Measurements from ENCODE around the gene GRB7.
"Not testable (repeated sequence)": the region's sequence is repeated elsewhere in the genome, so short reads cannot be mapped to it uniquely, and the experiment has no call there.

Gene GRB7

DNA sequence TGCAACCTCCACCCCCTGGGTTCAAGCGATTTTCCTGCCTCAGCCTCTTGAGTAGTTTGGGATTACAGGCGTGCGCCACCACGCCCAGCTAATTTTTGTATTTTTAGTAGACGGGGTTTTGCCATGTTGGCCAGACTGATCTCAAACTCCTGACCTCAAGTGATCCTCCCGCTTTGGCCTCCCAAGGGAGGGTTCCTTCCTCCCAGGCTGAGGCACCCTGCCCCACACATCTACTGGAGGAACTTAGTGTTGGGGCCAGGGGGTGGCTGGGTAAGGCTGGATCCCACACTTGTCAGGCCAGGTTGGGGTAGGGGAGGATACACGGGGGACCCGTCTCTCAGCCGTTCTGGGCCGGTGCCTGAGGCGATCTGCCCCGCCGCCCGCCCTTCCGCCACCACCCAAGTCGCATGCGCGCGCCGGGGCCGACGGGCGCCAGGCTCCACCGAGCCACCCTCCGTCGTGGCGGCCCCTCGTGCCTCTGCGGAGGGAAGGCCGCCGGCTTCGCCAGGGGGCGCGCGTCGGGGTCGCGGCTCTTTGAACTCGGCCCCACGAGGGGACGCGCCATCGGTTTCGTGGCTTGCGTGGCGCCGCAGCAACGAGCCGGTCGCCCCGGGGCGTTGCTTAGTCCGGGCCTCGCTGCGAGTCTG is 15.9 kb downstream of the GRB7 start:
- peak in 1 of 2 experiments; percentile 78 for DNase-seq

- peak; percentile 80 to 95 for DNase-seq
These were observed 16.6 kb downstream of the GRB7 start for GRCh38 chr17:39754161-39754957.

DNA sequence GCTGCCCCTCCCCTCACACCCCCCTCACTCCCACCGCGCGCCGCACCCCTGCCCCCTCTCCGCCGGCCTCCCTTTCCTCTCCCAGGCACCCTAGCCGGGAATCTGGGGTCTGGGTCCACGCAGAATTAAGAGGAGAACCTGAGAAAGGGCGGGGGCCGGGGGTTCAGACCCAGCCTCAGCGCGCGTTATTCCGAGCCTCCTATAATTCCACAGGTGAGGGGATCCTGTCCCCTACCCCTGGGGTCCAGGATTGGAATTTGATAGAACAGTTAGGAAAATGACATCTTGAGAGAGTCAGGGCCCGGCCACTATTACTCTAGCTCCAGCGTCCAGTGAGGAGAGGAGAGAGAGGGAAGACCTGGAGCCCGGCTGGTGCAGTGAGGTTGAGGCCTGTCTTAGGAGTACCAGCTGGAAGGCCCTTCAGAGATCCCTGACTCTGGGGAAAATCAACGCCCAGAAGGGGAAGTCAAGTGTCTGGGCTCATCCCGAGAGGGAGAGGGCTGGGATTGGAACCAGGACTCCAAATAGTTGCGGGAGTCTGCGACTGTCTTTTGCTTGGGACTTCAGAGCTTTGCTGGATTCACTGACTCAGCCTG is 17.3 kb downstream of the GRB7 start:
- no peak for DNase-seq

- DNase-seq: no peak
These were observed 18.0 kb downstream of the GRB7 start for GRCh38 chr17:39755554-39756379.

GRCh38 chr17:39756380-39757079 is 18.8 kb downstream of the GRB7 start:
- DNase-seq: no peak

- DNase-seq: no peak
These were observed 19.5 kb downstream of the GRB7 start for GRCh38 chr17:39757176-39757662.

DNA sequence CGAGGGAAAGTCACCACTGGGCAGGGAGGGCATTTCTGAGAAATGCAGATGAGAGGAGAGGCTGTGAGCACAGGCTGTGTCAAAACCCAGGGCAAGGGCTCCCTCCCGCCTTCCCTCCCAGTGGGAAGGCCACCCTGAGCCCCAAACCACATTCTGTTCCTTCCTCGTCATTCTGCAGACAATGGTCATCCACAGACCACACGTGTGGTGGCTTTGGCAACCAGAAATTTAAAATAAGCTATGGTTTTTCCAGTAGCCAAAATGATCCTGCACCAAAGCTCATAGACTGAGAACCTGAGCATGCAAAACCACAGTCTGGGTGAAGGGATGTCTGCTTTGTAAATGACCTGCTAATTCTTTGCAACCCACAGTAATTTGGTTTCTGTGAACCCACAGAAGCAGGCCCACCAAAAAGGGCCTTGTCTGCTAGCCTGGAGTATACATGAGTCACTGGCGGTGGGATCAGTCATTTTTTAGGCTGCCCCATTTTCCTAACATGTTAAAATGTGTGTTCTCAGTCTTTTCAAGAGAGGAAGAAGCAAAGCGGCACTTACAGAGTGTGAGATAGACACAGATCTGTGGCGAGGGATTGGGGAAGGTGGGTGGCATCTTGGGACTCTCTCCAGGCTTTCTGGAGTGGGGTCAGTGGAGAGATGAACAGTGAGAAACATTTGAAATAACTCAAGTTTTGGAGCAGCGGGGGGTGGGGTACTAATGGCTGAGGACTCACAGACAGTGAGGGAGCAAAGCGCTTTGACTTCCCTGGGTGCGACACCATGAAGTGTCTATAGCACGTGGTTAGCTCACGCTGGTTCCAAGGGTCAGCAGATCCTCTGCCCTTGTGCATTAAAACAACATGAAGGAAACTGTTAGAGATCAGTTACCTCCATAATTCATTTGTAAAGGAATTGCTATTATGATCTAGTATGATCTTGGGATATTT is 20.5 kb downstream of the GRB7 start:
- DNase-seq: no peak

DNA sequence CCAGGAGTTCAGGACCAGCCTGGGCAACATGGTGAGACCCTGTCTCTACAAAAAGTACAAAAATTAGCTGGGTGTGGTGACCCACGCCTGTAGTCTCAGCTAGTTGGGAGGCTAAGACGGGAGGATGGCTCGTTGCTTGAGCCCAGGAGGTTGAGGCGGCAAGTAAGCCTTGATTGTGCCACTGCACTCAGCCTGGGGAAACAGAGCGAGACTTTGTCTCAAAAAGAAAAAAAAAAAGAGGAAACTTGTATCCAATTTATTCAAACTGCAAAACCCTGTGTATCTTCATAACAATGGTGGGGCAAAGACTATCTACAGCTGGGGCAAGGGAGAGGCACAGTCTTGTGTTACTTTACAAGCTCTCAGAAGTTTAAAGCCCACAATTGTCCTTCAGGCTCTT is 21.5 kb downstream of the GRB7 start:
- no peak for DNase-seq

- no peak for DNase-seq
These were observed 24.2 kb downstream of the GRB7 start for GRCh38 chr17:39761861-39762496.

DNA sequence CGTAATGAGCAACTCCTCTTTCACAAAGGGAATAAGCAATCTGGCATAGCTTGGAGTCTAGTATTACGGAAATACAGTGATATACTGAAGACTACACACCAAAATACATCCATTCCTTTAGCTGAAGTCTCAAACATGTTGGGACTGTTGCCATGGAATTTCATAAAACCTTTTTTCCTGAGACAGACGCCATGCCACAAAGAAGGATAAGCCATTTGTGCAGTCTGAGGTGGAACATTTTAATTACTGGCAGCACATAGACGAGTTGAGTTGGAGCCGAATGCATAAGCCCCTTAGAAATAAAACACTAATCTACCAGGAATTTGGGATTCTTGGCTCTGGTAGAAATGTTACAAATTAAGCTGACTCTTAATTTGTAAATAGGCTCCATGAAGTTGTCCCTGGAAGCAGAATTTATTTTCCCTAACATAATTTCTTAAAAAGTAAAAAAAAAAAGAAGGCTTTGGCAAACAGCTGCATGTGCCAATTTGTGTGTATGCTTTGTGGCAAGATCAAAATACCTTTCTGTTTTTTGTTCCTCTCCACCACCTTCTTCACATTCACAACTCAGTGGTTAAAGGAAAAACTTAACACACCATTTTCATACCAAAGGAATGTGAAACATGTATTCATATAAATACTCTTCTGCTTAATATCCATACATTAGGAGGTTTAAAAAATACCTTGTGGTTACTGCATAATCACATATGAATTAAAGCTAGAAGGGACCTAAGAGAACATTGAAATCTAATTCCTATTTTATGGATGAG is 25.5 kb downstream of the GRB7 start:
- no peak for DNase-seq

DNA sequence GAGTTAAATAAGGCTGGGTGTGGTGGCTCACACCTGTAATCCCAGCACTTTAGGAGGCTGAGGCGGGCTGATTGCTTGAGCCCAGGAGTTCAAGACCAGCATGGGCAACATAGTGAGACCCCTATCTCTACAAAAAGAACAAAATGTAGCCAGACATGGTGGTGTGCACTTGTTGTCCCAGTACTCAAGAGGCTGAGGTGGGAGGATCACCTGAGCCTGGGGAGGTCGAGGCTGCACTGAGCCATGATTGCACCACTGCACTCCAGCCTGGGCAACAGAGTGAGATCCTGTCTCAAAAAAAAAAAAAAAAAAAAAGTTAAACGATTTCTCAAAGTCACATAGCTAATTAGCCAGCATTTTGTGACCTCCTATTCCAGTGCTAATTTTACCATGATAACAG is 26.4 kb downstream of the GRB7 start:
- not testable (repeated sequence) for DNase-seq

DNA sequence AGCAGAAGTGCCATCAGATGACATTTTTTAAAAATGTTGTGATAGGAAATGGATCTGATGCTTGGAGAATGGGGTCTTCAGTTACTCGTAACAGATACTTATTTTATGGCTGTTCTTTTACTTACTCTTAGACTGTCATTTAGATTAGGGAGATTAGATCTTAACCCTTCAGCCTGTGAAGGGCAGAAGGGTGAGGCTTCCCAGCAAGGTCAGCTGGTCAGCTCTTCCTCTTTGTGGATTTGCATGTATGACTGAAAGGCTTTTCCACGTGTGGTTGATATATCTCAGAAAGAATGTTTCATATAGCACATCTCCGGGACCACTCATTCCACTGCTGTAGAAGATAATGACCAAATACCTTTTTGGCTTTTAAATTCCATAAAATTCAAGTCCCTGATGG is 27.4 kb downstream of the GRB7 start:
- no peak for DNase-seq

DNA sequence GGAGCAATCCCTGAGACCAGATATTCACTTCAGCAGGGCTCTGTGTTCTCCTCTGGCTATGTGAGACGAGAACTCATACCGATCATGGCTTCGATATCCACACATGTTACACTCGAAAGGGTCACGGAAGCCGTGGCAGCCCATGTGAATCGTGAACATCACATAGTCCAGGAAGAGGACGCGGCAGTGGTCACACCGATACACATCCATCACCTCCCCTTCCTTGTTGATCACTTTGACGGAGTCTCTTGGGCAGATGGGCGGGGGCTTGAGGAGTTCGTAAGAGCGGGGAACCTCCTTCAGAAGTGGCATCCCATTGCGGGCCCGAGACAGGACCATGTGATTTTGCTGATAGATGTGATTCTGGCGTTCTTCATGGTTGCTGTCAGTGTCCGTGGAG is 28.0 kb downstream of the GRB7 start:
- DNase-seq: no peak

DNA sequence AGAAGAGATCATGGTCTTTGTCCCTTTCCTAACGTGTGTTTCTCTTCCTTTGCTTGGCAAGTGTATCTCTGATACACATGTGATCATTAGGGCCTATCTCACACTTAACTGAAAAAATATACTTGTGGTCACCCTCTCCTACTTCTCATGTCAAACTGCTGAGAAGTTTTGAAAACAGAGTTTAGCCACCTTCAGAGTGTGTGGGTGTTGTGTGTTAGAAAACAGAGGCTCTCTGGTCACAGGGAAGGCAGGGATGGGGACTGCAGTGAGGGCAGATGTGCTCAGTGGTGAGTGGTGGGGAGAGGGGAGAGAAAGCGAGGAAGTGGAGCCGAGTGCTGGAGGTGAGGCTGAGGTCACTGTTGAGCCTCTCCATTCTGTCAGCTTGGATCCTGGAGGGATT is 29.4 kb downstream of the GRB7 start:
- DNase-seq: no peak

DNA sequence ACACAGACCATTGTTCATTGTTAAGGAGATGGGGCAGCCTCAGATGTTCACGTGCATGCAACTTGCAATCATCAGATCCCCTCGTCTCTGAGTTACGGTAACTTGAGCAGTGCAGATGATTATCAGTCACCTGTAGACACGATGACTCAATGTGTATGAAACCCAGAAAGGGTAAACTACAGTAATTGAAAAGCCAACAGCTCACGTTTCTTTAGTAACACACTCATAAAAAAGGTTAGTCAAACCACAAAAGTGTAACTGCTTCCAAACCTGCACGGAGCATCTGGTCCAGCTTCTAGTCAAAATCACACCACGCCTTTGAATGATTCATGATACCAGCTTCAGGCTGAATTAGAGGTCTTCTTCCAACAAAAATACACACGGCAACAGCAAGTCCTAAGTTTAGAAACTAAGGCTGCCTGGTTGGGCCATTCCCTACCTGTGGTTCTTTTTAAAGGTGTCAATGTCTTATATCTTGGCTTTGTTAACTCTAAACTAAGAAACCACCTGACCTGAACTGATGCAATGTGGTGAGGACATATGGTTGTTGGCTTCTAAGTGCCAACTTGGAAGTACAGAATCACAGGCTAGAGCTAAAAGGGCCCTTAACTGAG is 32.3 kb downstream of the GRB7 start:
- peak; percentile 68 to 77 for DNase-seq

GRCh38 chr17:39772415-39772814 is 34.7 kb downstream of the GRB7 start:
- no peak for DNase-seq

GRCh38 chr17:39772987-39773934 is 35.5 kb downstream of the GRB7 start:
- no peak for DNase-seq

GRCh38 chr17:39774047-39774446 is 36.3 kb downstream of the GRB7 start:
- no peak for DNase-seq

Data from NCI-H526 (cell line).